Type B pancreatic cell (in vitro differentiated cells): Measurements from ENCODE around the gene CA9. TPM values are rescaled to one million over a fixed set of nuclear protein-coding genes. Genes with fewer than 3 reads are reported as not detected.

Experiments
- DNase-seq: peaks from one replicate; pipeline ENCODE4 v3.0.0; 2021; ENCODE audit warnings: mixed read lengths; ENCODE audit not compliant: unreplicated experiment; ENCODE audit errors: extremely low spot score
- H3K27ac Mint-ChIP-seq: 2 replicates; pipeline ENCODE4 v1.8.0; 2021; ENCODE audit warnings: mild to moderate bottlenecking, mixed read lengths
- H3K27me3 Mint-ChIP-seq: 2 replicates; pipeline ENCODE4 v1.8.0; 2021; ENCODE audit warnings: mixed read lengths
- H3K36me3 Mint-ChIP-seq: 2 replicates; pipeline ENCODE4 v1.8.0; 2021; ENCODE audit warnings: mixed read lengths
- H3K4me1 Mint-ChIP-seq: one replicate; pipeline ENCODE4 v1.8.0; 2021; ENCODE audit warnings: mixed read lengths; ENCODE audit not compliant: unreplicated experiment
- H3K4me3 Mint-ChIP-seq: 2 replicates; pipeline ENCODE4 v1.8.0; 2021; ENCODE audit warnings: mild to moderate bottlenecking, mixed read lengths
- H3K9me3 Mint-ChIP-seq: 2 replicates; pipeline ENCODE4 v1.8.0; 2021; ENCODE audit warnings: mixed read lengths
- total RNA-seq: library from RNA; stranded (reverse); gene quantifications from 2 replicates; pipeline ENCODE4 v1.2.1, GENCODE V29; 2021; ENCODE audit warnings: low replicate concordance
- TF ChIP-seq, protein P1 (sequence below): fragments of 200-600 bp; sonication (generic); conservative IDR thresholded peaks from 2 replicates; pipeline ENCODE4 v1.5.0; 2021; ENCODE audit warnings: antibody characterized with exemption, mild to moderate bottlenecking

CA9 gene
- total RNA-seq, 1 donor from 2014 or later, result 1.5 TPM

DNA sequence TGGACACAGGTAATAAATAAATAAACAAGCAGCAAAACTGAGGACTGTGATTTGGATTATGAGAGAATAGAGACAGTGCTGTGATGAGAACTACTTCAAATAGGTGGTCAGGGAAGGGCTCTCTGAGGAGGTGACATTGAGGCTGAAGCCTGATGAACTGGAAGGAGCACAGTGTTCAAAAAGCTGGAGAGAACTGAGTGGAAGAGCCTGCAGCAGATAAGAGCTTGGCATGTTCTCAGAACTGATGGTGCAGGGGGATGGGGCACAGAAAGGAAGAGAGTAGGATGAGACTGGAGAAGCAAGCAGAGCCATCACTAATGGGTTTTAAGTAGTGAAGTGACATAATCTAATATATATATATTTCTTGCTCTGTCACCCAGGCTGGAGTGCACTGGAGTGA is 27.2 kb downstream of the CA9 start:
- DNase-seq, result no peak
- TF ChIP-seq, protein P1, sequence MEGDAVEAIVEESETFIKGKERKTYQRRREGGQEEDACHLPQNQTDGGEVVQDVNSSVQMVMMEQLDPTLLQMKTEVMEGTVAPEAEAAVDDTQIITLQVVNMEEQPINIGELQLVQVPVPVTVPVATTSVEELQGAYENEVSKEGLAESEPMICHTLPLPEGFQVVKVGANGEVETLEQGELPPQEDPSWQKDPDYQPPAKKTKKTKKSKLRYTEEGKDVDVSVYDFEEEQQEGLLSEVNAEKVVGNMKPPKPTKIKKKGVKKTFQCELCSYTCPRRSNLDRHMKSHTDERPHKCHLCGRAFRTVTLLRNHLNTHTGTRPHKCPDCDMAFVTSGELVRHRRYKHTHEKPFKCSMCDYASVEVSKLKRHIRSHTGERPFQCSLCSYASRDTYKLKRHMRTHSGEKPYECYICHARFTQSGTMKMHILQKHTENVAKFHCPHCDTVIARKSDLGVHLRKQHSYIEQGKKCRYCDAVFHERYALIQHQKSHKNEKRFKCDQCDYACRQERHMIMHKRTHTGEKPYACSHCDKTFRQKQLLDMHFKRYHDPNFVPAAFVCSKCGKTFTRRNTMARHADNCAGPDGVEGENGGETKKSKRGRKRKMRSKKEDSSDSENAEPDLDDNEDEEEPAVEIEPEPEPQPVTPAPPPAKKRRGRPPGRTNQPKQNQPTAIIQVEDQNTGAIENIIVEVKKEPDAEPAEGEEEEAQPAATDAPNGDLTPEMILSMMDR, result no peak
- H3K27ac Mint-ChIP-seq, result no peak overlapping the region
- no peaks in the 10 kb centered on the region for H3K9me3 Mint-ChIP-seq
- no peaks in the 10 kb centered on the region for H3K27me3 Mint-ChIP-seq
- no peak overlapping the region for H3K4me3 Mint-ChIP-seq
- no peaks in the 10 kb centered on the region for H3K4me1 Mint-ChIP-seq
- H3K36me3 Mint-ChIP-seq, result peaks cover 24% of the 10 kb centered on the region

DNA sequence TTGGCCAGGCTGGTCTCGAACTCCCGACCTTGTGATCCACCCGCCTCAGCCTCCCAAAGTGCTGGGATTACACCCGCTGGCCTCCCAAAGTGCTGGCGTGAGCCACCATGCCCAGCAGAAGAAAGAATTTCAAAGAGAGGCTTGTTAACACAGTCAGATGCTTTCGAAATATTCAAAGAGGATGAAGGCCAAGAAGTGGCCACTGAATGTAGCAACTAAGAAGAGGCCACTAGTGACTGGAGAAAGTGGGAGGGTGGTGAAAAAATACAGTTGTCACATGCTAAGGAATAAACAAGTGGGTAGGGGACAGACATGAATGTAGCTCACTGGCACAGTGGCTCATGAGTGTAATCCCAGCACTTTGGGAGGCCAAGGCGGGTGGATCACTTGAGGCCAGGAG is 29.0 kb downstream of the CA9 start:
- Mint-ChIP-seq H3K4me1 (no peaks in the 10 kb centered on the region), H3K4me3 (no peak overlapping the region), H3K27ac (no peak overlapping the region), H3K9me3 (no peaks in the 10 kb centered on the region), H3K36me3 (peaks cover 26% of the 10 kb centered on the region), H3K27me3 (no peaks in the 10 kb centered on the region)
- no peak for DNase-seq
- TF ChIP-seq, protein P1, result no peak

DNA sequence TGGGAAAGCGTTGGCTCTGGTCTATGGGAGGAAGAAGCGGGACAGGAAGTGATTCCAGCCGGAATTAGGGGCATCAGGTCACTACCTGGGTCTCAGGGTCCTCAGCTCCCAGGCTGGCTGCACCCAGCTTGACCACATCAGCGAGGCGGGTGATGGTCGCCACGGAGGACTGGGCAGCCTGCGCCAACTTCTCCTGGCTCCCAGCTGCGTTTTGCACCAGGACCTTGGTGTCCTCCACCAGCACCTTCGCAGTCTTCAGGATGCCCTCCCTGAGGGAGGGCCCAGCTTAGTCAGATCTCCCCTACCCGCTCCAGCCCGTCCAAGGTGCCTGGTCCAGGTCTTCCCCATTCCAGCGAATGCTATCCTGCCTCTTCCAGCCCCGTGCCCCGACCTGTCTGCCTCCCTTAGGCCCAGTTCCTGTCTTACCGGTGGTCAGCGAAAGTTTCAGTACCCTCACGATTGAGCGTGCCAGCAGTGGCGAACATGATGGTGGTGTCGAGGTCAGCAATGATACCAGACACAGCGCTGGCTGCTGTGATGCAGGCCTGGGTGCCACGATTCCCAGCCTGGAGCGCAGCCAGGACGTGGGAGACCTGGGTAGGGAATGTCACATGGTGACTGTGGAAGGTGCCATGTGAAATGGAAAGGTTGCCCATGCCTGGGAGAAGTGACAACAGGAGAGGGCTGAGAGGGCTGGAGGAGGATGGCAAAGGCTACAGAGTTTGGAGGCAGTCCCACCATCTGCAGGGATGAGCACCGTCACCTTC is 30.4 kb downstream of the CA9 start:
- H3K36me3 Mint-ChIP-seq, result peaks cover 38% of the 10 kb centered on the region
- no peak for DNase-seq
- H3K4me1 Mint-ChIP-seq, result no peaks in the 10 kb centered on the region
- TF ChIP-seq, protein P1, result no peak
- no peaks in the 10 kb centered on the region for H3K9me3 Mint-ChIP-seq
- no peak overlapping the region for H3K4me3 Mint-ChIP-seq
- no peak overlapping the region for H3K27ac Mint-ChIP-seq
- H3K27me3 Mint-ChIP-seq, result no peaks in the 10 kb centered on the region

DNA sequence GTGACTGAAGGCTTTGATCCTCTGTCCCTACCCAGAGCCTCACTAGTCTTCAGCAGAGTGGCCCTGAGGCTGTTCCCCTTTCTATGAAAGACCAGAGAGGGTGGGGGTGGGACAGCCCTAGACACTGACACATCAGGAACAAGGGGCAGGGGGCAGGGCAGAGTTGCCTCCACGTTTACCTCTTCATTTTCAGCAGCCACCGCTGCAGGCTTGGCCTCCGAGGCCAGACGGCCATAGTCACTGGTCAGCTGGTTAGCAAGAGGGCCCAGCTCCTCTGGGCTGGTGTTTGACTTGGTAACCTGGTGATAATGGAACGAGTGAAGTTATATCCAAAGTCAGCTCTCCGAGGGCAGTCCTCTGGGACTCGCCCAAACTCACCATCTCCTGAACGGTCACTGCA is 31.6 kb downstream of the CA9 start:
- no peaks in the 10 kb centered on the region for H3K4me1 Mint-ChIP-seq

DNA sequence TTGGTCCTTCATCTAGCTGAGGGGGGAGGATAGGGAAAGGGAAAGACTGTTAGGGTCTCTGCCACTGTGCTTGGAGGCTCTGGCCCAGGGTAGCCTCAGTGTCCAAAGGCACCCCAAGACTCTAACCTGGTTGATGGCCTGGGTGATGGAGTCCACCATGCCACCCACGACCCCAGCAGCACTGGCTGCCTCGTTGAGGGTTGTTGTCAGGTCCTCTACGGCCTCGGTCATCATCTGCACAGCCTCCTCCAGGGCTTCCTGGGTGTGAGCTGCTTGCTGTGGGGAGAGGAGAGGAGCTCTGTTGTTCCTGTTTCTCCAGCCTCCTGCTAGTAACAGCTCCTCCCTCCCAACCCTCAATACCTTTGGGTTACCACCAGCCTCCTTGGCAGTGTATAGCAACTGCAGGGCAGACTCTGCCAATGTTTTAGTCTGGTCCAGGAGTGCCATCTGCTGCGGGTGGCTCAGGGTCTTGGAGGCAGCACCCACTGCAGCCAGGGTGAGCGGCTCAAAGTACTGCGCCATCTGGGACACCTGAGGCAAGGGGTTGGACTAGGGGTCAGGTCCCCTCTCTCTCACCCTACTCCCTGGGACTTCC is 32.2 kb downstream of the CA9 start:
- peaks cover 45% of the 10 kb centered on the region for H3K36me3 Mint-ChIP-seq
- H3K4me3 Mint-ChIP-seq, result no peak overlapping the region
- TF ChIP-seq, protein P1, result no peak
- H3K27ac Mint-ChIP-seq, result no peak overlapping the region
- DNase-seq, result no peak
- H3K27me3 Mint-ChIP-seq, result no peaks in the 10 kb centered on the region
- H3K9me3 Mint-ChIP-seq, result no peaks in the 10 kb centered on the region
- H3K4me1 Mint-ChIP-seq, result no peaks in the 10 kb centered on the region

More for the DNA sequence above, 31.6 kb downstream of the CA9 start:
- Mint-ChIP-seq H3K36me3 (peaks cover 40% of the 10 kb centered on the region), H3K4me3 (no peak overlapping the region), H3K27ac (no peak overlapping the region), H3K27me3 (no peaks in the 10 kb centered on the region), H3K9me3 (no peaks in the 10 kb centered on the region)
- TF ChIP-seq, protein P1, result no peak
- DNase-seq, result no peak
